GM18505 (cell line): ENCODE measurements around the gene NPDC1.
A peak's percentile ranks its signal among the peaks of the same experiment; 100 is the strongest.

Experiments
- ATAC-seq: cut with Tn5 transposase; IDR thresholded peaks from one replicate; pipeline ENCODE4 v1.9.1; 2021; ENCODE audit not compliant: unreplicated experiment
- POLR2A ChIP-seq: IDR thresholded peaks from 4 replicates; pipeline ENCODE4 v1.6.1; 2011; ENCODE audit warnings: borderline replicate concordance; ENCODE audit not compliant: insufficient read depth, insufficient read length; ENCODE audit errors: extremely low read depth

NPDC1 gene

GRCh38 chr9:137046088-137046787, at the start of gene NPDC1:
Gene NPDC1 (minus strand): TSS chr9:137046177. CDS start chr9:137045989, 188 bp downstream.
- no peak for TF ChIP-seq POLR2A
- no peak for ATAC-seq

GRCh38 chr9:137089232-137089947, 43.4 kb upstream of the NPDC1 start:
- no peak for ATAC-seq
- TF ChIP-seq POLR2A = no peak

- no peak for TF ChIP-seq POLR2A
- ATAC-seq = no peak
These were observed 42.1 kb upstream of the NPDC1 start for GRCh38 chr9:137088121-137088520.

GRCh38 chr9:137087409-137087925, 41.5 kb upstream of the NPDC1 start:
- peak; percentile 1 for ATAC-seq
- no peak for TF ChIP-seq POLR2A

DNA sequence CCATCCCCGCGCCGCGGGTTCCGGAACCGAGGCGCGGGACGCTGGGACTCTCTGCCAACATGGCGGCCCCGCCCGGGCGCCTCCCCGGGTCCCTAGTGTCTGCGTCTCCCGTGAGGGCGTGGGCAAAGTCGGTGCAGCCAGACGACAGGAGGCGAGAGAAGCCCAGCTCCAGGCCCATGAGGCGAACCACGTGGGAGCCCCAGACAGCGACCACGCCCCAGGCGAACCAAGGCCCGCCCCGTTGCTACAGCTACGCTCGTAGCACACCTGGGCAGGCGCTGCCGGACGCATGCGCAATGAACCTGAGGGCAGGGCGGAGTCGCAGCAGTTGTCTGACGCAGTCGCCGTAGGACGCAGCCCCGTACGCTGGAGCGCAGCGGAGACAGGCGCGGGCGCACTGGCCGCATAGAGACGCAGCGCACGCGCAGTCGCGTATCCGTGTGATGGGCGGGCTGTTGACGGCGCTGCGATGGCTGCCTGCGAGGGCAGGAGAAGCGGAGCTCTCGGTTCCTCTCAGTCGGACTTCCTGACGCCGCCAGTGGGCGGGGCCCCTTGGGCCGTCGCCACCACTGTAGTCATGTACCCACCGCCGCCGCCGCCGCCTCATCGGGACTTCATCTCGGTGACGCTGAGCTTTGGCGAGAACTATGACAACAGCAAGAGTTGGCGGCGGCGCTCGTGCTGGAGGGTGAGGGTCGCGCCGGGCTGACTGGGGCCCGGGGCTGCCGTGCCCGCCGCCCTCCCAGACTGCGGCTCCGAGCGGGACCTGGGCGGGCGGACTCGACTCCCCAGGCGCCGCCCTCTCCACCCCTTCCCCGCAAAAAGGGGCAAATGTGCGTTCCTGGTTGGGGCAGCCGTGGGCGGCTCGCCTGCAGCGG, 40.8 kb upstream of the NPDC1 start, which contains the start of gene MAN1B1:
TSS of gene MAN1B1 (plus strand) at position 455 of the 878 bp plus-strand sequence. CDS start at position 470, 15 bp downstream.
- peak; percentile 74 for ATAC-seq

GRCh38 chr9:137085920-137086530, 40.0 kb upstream of the NPDC1 start:
- TF ChIP-seq POLR2A = no peak
- ATAC-seq = peak; percentile 19

More for the DNA sequence above, 40.8 kb upstream of the NPDC1 start, which contains the start of gene MAN1B1:
- TF ChIP-seq POLR2A = peak; percentile 78

GRCh38 chr9:137084526-137084925, 38.5 kb upstream of the NPDC1 start:
- no peak for ATAC-seq
- no peak for TF ChIP-seq POLR2A

DNA sequence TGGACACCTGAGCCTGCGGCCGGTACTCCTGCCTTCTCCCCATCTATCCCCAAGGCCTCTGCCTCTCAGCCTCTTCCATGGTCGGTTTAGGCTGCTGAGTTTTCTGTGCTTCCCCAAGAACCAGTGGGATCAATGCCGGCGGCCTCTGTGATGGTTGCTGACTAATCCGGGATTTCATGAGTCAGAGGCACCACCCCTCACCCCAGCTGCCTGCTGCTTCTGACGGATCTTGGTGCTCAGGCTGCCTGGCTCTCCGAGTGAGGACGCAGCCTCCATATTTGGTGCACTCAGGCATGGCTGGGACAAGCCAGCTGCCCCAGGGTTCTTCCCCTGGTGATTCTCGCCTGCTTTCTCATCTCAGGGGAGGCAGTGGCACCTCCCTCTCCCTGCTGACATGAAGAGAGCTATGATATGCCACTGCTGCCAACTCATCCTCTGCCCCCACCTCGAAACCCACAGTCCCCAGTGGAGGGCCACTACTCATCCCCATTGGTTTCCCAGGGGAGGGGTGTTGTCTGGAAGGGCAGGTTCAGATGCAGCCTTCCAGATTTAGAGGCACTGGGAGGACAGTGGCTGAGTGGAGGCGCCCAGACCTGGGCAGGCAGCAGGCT, 37.5 kb upstream of the NPDC1 start:
- TF ChIP-seq POLR2A = peak; percentile 24
- ATAC-seq = no peak

DNA sequence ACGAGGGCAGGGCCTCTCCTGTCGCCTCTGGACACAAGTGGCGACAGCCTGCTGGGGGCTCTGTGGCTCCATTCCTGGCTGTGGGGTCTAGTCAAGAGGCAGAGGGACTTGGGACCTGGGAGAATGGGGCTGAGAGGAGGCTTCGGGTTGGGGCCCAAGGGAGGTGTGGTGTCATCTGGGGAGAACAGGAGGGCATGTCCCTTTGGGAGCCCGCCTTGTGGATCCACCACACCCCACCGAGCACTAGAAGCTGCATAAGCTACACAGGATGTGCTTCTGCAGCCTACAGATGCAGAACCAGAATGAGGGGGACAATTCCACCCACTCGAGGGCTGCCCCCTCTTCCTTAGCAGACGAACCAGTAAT, 36.9 kb upstream of the NPDC1 start:
- TF ChIP-seq POLR2A = no peak
- no peak for ATAC-seq

- no peak for ATAC-seq
- no peak for TF ChIP-seq POLR2A
These were observed 36.4 kb upstream of the NPDC1 start for GRCh38 chr9:137082222-137082924.

DNA sequence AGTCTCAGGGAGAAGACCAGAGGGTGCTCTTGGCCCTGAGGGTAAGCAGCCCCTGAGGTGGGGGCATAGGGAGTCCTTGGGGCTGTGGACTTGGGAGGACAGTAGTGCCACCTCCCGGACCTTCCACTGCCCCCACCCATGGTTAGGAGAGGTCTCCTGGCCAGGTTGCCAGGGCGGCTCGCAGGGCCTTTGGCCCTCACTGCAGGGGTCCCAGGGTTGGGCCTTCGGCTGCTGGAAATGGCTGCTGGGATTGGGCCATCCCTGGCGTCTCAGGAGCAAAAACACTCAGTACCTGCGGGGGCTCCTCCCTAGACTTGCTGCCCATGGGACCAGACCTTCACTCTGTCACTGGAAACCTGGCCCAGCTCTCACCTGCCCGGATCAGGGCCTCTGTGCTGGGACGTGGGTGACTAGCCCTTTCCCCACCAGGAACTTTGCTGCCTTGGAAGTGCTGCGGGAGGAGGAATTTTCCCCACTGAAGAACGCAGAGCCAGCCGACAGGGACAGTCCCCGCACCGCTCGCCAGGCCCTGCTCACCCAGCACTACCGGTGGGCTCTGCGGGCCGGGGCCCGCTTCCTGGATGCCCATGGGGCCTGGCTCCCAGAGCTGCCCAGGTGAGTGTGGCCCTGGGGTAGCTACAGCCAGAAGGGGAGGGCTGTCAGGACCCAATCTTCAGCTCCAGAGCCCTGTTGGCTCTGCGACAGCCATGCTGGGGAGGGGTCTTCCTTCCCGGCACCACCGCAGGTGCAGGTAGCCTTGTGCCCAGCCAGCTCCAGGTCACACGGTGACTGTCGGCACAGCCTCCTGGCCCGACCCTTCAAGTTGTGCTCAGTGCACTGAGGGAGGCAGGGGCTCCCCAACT, 34.5 kb upstream of the NPDC1 start:
- TF ChIP-seq POLR2A = no peak

More for the DNA sequence above, 34.5 kb upstream of the NPDC1 start:
- no peak for ATAC-seq
